HepG2 (cell line): ENCODE data around the gene ZNF503. TPM values are rescaled to one million over a fixed set of nuclear protein-coding genes. Genes with fewer than 3 reads are reported as not detected.

Experiments
- FOXP1 ChIP-seq, 2 experiments: fragments of 450-650 bp in 1 of 2; IDR thresholded peaks; 2 replicates each; pipeline ENCODE4 v1.6.1; 2017 to 2018; ENCODE audit warnings: antibody characterized with exemption in 1 of 2
- HDAC6 ChIP-seq: fragments of 200-600 bp; sonication (generic); IDR thresholded peaks from 2 replicates; pipeline ENCODE4 v1.7.0; 2017; ENCODE audit warnings: mild to moderate bottlenecking, antibody characterized with exemption, low read length, low read depth
- KLF9 ChIP-seq: IDR thresholded peaks from 2 replicates; pipeline ENCODE4 v1.6.1; 2016; ENCODE audit warnings: low read depth
- MAFG ChIP-seq: sonication (generic); formaldehyde crosslinking; IDR thresholded peaks from 2 replicates; pipeline ENCODE4 v1.5.1; 2020; ENCODE audit warnings: mild to moderate bottlenecking, missing genetic modification reagents
- NFKB2 ChIP-seq: sonication (generic); formaldehyde crosslinking; IDR thresholded peaks from 2 replicates; pipeline ENCODE4 v1.4.0; 2020; ENCODE audit warnings: missing genetic modification reagents, borderline replicate concordance
- ONECUT2 ChIP-seq: sonication (generic); formaldehyde crosslinking; IDR thresholded peaks from 2 replicates; pipeline ENCODE4 v1.4.0; 2020; ENCODE audit warnings: missing genetic modification reagents
- POLR2A ChIP-seq, 2 experiments: IDR thresholded peaks; 2 replicates each; pipeline ENCODE4 v1.6.1; 2011; ENCODE audit warnings: low read depth in 2 of 2, low read length in 2 of 2, mild to moderate bottlenecking in 1 of 2, moderate library complexity in 1 of 2; ENCODE audit not compliant: insufficient read depth in 1 of 2
- POLR2AphosphoS2 ChIP-seq: IDR thresholded peaks from 2 replicates; pipeline ENCODE4 v1.6.1; 2011; ENCODE audit warnings: low read depth, low read length, improper control_type of control experiment
- RBAK ChIP-seq: sonication (generic); formaldehyde crosslinking; IDR thresholded peaks from 2 replicates; pipeline ENCODE4 v1.5.1; 2020; ENCODE audit warnings: mild to moderate bottlenecking, missing genetic modification reagents
- SOX5 ChIP-seq: IDR thresholded peaks from 2 replicates; pipeline ENCODE4 v1.6.1; 2016; ENCODE audit warnings: borderline replicate concordance
- ZC3H13 ChIP-seq: sonication (generic); formaldehyde crosslinking; IDR thresholded peaks from 2 replicates; pipeline ENCODE4 v1.8.1; 2023; ENCODE audit warnings: mild to moderate bottlenecking, missing genetic modification reagents, moderate library complexity
- ZMYM3 ChIP-seq: sonication (generic); formaldehyde crosslinking; IDR thresholded peaks from 2 replicates; pipeline ENCODE4 v1.5.1; 2020; ENCODE audit warnings: mild to moderate bottlenecking, missing genetic modification reagents
- ZNF18 ChIP-seq: sonication (generic); formaldehyde crosslinking; IDR thresholded peaks from 2 replicates; pipeline ENCODE4 v1.8.0; 2022; ENCODE audit warnings: mild to moderate bottlenecking, missing genetic modification reagents; ENCODE audit not compliant: insufficient replicate concordance
- ZNF256 ChIP-seq: sonication (generic); formaldehyde crosslinking; conservative IDR thresholded peaks from 2 replicates; pipeline ENCODE4 v1.4.0; 2020; ENCODE audit warnings: missing genetic modification reagents
- ZNF556 ChIP-seq: sonication (generic); formaldehyde crosslinking; IDR thresholded peaks from 2 replicates; pipeline ENCODE4 v1.4.0; 2020; ENCODE audit warnings: mild to moderate bottlenecking, missing genetic modification reagents, borderline replicate concordance
- ZSCAN12 ChIP-seq: sonication (generic); formaldehyde crosslinking; IDR thresholded peaks from 2 replicates; pipeline ENCODE4 v1.9.0; 2021; ENCODE audit warnings: mild to moderate bottlenecking, missing genetic modification reagents
- ZSCAN20 ChIP-seq: sonication (generic); formaldehyde crosslinking; IDR thresholded peaks from 2 replicates; pipeline ENCODE4 v1.4.0; 2020; ENCODE audit warnings: missing genetic modification reagents, mild to moderate bottlenecking, borderline replicate concordance
- polyA plus RNA-seq, 8 experiments: library from polyadenylated mRNA; depleted of rRNA in 3 of 8; stranded (reverse) in 7 of 8; unstranded in 1 of 8; fragments of >200 nt; fragmentation: Illumina TruSeq in 4 of 8; extraction: Trizol in 4 of 8; gene quantifications; 2 replicates each; pipeline versions ENCODE4 v1.2.1 to v1.2.3, GENCODE V29; 2011 to 2016; ENCODE audit warnings: low read depth in 4 of 8, missing spikeins in 1 of 8, mixed read lengths in 1 of 8; ENCODE audit not compliant: insufficient read depth in 1 of 8
- total RNA-seq, 5 experiments: library from RNA; depleted of rRNA; stranded (reverse); fragments of >200 nt; fragmentation: Illumina TruSeq; extraction: Trizol; gene quantifications; 2 replicates each; pipeline ENCODE4 v1.2.3, GENCODE V29; 2016; ENCODE audit warnings: low read depth in 1 of 5
- TF ChIP-seq, protein P1 (sequence below), 2 experiments: IDR thresholded peaks; 2 replicates each; pipeline ENCODE4 v1.6.1; 2011 to 2012; ENCODE audit warnings: low read length in 2 of 2, borderline replicate concordance in 1 of 2, low read depth in 1 of 2, mild to moderate bottlenecking in 1 of 2, moderate library complexity in 1 of 2
- TF ChIP-seq, protein P2 (sequence below): sonication (generic); formaldehyde crosslinking; IDR thresholded peaks from 2 replicates; pipeline ENCODE4 v1.5.1; 2020; ENCODE audit warnings: mild to moderate bottlenecking, missing genetic modification reagents
- TF ChIP-seq, protein P3 (sequence below): sonication (generic); formaldehyde crosslinking; IDR thresholded peaks from 2 replicates; pipeline ENCODE4 v1.4.0; 2020; ENCODE audit warnings: low read depth, mild to moderate bottlenecking, missing genetic modification reagents

ZNF503 gene
- total and polyA plus RNA-seq, 2 of the 13 experiments (the other 11 are each of a cell fraction or from before 2014, with no cell fraction given), result 2.7 to 8.3 TPM

DNA sequence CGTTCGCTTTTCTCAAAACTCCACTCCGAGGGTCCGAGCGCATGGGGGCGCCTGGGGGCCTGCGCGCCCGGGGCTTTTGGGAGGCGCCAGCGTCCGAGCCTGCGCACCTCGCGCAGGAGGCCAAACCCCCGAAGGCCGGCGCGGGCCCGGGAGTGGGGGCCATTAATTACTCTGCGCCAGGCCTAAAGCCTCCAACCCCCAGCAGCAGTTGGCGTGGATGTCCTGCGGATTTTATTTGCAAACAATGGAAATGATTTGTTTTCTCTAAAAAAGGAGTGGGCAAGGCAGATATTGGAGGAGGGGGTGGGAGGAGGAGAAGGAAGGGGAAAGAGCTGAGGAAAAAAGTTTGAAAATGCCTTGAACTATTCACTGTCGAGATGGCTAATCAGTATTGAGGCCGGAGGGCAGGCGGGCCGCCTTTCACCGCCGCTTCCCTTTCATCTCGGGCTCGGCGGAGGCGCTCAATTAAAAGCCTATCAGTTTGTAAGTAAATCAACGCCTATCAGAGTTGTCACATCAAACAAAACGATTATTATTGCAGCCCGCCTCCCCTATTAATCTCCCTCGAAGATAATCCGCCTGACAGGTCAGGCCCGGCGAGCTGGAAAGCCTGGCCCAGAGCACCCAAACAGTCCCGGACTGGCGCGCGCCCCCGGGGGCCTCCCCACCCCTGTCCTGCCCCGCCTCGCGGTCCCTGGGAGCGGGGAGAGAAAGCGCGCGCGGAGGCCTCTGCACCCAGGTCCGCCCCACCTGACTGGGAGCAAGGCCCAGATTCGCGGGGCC is 3.4 kb upstream of the ZNF503 start (continued):
- TF ChIP-seq, protein P1, sequence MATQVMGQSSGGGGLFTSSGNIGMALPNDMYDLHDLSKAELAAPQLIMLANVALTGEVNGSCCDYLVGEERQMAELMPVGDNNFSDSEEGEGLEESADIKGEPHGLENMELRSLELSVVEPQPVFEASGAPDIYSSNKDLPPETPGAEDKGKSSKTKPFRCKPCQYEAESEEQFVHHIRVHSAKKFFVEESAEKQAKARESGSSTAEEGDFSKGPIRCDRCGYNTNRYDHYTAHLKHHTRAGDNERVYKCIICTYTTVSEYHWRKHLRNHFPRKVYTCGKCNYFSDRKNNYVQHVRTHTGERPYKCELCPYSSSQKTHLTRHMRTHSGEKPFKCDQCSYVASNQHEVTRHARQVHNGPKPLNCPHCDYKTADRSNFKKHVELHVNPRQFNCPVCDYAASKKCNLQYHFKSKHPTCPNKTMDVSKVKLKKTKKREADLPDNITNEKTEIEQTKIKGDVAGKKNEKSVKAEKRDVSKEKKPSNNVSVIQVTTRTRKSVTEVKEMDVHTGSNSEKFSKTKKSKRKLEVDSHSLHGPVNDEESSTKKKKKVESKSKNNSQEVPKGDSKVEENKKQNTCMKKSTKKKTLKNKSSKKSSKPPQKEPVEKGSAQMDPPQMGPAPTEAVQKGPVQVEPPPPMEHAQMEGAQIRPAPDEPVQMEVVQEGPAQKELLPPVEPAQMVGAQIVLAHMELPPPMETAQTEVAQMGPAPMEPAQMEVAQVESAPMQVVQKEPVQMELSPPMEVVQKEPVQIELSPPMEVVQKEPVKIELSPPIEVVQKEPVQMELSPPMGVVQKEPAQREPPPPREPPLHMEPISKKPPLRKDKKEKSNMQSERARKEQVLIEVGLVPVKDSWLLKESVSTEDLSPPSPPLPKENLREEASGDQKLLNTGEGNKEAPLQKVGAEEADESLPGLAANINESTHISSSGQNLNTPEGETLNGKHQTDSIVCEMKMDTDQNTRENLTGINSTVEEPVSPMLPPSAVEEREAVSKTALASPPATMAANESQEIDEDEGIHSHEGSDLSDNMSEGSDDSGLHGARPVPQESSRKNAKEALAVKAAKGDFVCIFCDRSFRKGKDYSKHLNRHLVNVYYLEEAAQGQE (IDR thresholded peaks at IDR 0.05; ENCODE audit: borderline replicate concordance in 1 of 2, low read depth in 1 of 2, low read length in 2 of 2), result no peak; a peak in 1 of 4 replicates
- TF ChIP-seq SOX5 (CRISPR knock-in tag) (no peak; the same call in 1 of the 2 replicates), NFKB2 (CRISPR knock-in tag) (peak; percentile 75), ZSCAN20 (CRISPR knock-in tag) (peak; percentile 84; the same call in 1 of the 2 replicates), ZNF18 (peak; percentile 63), KLF9 (CRISPR knock-in tag) (no peak), ONECUT2 (CRISPR knock-in tag) (peak; percentile 60; the same call in 1 of the 2 replicates), ZC3H13 (CRISPR knock-in tag) (peak; percentile 65; the same call in 1 of the 2 replicates), POLR2AphosphoS2 (no peak), ZNF256 (peak; percentile 85; the same call in 1 of the 2 replicates), ZNF556 (0 out of 2 replicates have a peak, but pooled peaks have one; percentile 16), RBAK (no peak), HDAC6 (no peak), ZSCAN12 (CRISPR knock-in tag) (peak; percentile 36; the same call in 1 of the 2 replicates), FOXP1 (IDR thresholded peaks at IDR 0.05) (no peak), FOXP1 (CRISPR knock-in tag; IDR thresholded peaks at IDR 0.05) (0 out of 2 replicates have a peak, but pooled peaks have one; percentile 14), POLR2A (IDR thresholded peaks at IDR 0.05; ENCODE audit: insufficient read depth in 1 of 2, low read depth in 2 of 2, low read length in 2 of 2) (no peak), MAFG (CRISPR knock-in tag) (no peak), ZMYM3 (CRISPR knock-in tag) (peak; percentile 38; the same call in 1 of the 2 replicates)
- TF ChIP-seq, protein P2, sequence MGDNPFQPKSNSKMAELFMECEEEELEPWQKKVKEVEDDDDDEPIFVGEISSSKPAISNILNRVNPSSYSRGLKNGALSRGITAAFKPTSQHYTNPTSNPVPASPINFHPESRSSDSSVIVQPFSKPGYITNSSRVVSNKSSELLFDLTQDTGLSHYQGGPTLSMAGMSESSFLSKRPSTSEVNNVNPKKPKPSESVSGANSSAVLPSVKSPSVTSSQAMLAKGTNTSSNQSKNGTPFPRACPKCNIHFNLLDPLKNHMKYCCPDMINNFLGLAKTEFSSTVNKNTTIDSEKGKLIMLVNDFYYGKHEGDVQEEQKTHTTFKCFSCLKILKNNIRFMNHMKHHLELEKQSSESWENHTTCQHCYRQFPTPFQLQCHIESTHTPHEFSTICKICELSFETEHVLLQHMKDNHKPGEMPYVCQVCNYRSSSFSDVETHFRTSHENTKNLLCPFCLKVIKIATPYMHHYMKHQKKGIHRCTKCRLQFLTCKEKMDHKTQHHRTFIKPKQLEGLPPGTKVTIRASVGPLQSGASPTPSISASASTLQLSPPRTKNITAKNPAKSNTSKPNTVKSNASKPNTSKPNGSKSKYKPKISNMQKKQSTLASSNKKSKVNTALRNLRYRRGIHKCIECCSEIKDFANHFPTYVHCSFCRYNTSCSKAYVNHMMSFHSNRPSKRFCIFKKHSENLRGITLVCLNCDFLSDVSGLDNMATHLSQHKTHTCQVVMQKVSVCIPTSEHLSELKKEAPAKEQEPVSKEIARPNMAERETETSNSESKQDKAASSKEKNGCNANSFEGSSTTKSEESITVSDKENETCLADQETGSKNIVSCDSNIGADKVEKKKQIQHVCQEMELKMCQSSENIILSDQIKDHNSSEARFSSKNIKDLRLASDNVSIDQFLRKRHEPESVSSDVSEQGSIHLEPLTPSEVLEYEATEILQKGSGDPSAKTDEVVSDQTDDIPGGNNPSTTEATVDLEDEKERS (CRISPR knock-in tag), result peak; percentile 48; the same call in 1 of the 2 replicates
- TF ChIP-seq, protein P3, sequence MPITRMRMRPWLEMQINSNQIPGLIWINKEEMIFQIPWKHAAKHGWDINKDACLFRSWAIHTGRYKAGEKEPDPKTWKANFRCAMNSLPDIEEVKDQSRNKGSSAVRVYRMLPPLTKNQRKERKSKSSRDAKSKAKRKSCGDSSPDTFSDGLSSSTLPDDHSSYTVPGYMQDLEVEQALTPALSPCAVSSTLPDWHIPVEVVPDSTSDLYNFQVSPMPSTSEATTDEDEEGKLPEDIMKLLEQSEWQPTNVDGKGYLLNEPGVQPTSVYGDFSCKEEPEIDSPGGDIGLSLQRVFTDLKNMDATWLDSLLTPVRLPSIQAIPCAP (CRISPR knock-in tag), result peak; percentile 39; the same call in 1 of the 2 replicates
